Medulla oblongata (tissue), 1 donor: ENCODE data around the gene PAQR3.

Source experiments
- DNase-seq: peaks from one replicate; pipeline ENCODE4 v3.0.0-alpha.2; 2015; ENCODE audit errors: extremely low spot score

The PAQR3 gene

GRCh38 chr4:78938868-78939666 is at the start of gene PAQR3:
Gene PAQR3 (minus strand): TSS chr4:78939438. CDS start chr4:78939224, 214 bp downstream.
- peak; percentile 89 for DNase-seq

DNA sequence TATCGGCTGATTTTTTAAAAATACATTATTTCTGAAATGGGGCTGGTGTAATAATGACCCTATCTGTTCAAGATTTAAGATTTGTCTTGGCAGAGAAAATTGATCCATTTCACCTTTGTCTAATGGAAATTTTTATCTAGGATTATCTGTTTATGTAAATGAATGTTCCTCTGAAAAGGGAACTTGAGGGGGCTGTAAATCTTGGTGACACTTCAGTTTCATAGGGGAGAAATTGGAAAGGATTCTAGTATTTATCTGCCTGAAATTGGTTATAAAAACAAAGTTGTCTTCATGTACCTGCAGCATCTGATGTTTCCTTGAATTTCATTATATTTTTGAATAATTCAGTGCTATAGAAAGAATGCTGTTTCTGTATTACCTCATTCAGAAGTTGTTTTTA is 48.4 kb upstream of the PAQR3 start:
- no peak for DNase-seq

DNA sequence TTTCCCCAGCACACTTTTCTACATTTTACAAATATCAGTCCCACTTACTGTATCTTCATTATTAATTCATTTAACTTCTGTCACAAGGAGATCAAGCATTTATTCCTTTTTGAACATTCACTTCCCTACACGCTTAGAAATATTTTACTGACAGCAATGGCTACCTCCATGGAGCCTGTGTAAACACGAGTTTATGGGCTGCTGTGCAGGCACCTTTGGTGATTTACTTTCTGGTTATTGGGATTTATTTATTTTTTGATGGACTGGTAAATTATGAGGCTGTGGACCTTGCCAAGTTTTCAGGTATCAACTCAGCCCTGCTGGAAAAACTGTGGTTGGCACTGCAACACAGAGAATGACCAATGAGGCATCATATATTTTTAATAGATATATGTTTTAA is 45.4 kb upstream of the PAQR3 start:
- DNase-seq: no peak

DNA sequence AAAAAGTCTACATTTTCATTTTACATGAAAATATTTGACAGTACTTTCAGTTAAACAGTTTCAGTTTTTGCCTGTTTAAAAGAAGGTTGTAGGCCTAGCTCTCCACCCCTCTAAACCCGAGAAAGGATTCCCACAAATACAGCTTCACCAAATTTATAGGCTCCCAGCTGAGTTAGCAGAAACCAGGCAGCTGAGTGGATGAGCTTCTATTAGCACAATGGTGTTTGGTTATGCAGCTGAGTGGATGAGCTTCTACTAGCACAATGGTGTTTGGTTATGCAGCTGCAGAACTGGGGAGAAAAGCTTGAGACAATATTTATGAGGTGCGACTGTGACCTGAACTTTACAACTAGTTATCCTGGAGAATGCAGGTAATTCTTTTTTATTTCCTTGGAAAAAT is 36.6 kb upstream of the PAQR3 start:
- DNase-seq: no peak

DNA sequence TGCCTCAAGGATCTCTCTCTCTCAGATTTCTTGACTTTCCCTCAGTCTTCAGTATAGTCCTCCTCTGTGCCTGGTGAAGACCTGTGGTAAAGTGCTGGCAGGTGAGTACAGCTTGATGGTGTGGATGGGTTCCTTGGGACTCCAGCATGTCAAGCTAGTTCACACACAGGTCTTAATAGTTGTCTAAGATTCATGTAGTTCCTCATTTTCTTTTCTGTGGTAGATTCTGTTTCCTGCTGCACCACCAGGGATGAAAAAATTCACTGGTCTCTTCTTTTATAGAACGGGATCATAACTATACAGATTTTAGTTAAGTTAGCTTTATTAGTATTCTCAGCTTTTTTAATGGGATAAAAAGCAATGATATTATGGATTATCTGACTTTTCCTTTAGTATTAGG is 32.5 kb upstream of the PAQR3 start:
- no peak for DNase-seq

GRCh38 chr4:78971326-78971725 is 32.1 kb upstream of the PAQR3 start:
- DNase-seq: peak; percentile 54

- no peak for DNase-seq
These were observed 23.4 kb upstream of the PAQR3 start for GRCh38 chr4:78962597-78963115.

- DNase-seq: no peak
These were observed 21.7 kb upstream of the PAQR3 start for GRCh38 chr4:78960926-78961325.

- no peak for DNase-seq
These were observed 17.7 kb upstream of the PAQR3 start for GRCh38 chr4:78956975-78957374.

DNA sequence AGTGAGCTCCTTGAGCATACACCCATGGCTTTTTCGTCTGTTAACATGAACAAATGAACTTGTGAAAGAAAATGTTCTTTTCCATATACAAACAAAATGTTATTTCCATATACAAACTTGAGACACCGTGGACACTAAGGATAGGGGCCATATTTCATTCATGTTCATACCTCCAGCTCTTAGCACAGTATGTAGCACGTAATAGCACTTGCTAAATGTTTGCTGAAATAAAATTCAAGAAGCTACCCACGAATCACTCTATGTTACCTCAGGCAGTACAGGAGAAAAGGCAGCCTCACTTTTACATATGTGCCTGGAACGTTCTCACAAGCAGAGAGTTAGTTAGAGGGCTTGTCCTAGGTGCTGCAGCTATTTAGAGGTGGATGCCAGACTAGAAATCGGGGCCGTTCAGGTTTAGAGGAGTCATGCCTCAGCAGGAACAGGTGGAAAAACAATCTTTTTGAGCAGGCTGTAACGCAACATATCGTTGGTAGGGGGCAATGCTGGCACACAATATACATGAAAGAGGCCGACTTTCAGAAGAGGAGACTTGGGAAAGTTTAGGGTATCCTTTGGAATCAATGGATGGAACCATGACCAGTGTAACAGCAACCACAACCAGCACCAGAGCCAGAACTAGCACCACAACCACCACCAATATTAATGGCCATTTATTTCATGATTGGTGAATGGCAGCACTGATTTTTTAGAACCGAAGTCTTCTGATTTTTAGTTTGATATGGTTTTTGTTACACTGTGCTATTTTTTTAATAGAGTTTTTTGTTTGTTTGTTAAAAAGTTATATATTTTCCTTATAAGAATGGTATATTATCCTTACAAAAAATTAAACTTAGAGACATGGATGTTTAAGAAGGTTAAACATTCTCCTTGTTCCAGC is 14.8 kb upstream of the PAQR3 start:
- DNase-seq: no peak

DNA sequence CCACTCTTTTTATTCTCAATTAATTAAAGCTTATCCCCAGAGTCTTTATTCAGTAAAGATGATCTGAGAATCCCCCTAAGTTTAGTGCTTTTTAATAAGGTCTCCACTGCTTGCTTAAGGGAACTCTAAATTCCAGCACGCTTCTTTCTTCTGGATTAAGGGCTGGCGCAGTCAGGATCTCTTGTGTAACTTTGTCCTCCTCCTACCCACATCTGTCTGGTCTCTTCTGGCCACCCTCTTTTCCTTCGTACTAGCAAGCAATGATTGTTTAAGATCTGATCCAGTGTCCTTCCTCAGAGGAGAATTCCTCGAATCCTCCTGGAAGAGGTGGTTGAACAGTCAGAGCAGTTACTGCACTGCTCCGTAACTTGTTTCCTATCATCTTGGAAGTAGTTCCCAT is 14.0 kb upstream of the PAQR3 start:
- no peak for DNase-seq

DNA sequence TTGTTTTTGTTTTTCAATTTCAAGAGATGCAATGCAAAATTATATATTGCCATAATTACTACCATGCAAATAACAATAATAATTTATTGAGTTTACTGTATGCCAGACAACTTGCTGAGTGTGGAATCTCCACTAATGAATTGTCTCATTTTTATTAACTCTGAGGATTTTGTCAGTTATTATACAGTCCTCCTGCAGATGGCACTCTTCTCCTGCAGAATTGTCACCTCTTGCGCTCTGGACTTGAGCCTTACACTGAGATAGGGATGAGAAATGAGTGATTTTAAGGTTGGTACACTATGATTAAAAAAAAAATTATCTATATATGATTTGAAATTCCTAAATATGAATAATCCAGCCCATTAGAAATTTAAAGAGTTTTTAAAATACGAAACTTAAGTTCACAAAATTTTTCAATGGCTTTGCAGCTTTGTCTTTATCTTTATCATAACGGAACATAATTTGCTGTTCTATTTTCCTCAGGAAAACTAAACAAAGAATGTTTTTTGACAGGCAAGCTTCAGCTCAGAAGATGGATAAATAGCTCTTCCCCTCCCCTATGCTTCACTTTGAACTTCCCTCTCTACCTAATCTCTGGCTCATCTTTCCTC is 12.7 kb upstream of the PAQR3 start:
- DNase-seq: peak; percentile 77

GRCh38 chr4:78949735-78950134 is 10.5 kb upstream of the PAQR3 start:
- DNase-seq: no peak

DNA sequence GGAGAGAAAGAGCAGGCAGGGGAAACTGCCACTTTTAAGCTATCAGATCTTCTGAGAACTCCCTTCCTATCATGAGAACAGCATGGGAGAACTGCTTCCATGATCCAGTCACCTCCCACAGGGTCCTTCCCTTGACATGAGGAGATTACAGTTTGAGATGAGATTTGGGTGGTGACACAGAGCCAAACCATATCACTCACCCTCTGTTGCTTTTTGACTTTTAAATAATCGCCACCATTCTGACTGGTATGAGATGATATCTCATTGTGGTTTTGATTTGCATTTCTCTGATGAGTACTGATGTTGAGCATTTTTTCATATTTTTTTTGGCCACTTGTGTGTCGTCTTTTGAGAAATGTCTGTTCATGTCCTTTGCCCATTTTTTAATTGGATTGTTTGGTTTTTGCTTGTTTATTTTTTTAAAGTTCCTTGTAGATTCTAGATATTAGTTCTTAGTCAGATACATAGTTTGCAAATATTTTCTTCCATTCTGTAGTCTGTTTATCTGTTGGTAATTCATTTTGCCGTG is 6.5 kb upstream of the PAQR3 start:
- DNase-seq: no peak

- DNase-seq: no peak
These were observed 5.1 kb upstream of the PAQR3 start for GRCh38 chr4:78944381-78944780.

DNA sequence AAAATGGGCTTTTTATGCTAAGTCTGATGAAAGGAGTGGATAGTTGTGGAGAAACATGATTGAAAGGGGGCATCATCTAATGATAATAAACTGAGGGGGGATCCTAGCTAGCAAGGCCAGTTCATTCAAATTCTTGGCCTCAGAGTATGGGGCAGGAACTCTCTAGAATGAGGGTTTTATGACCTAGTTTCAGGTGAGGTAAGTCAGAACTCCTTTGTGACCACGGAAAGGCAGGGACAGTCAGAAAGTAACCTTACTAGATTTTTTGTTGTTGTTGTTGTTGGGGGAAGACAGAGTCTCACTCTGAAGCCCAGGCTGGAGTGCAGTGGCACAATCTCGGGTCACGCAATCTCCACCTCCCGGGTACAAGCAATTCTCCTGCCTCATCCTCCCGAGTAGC is 1.5 kb upstream of the PAQR3 start:
- no peak for DNase-seq

- DNase-seq: peak; percentile 45
These were observed 400 bp upstream of the PAQR3 start for GRCh38 chr4:78939667-78940008.

- no peak for DNase-seq
These were observed 767 bp downstream of the PAQR3 start for GRCh38 chr4:78938474-78938867.

DNA sequence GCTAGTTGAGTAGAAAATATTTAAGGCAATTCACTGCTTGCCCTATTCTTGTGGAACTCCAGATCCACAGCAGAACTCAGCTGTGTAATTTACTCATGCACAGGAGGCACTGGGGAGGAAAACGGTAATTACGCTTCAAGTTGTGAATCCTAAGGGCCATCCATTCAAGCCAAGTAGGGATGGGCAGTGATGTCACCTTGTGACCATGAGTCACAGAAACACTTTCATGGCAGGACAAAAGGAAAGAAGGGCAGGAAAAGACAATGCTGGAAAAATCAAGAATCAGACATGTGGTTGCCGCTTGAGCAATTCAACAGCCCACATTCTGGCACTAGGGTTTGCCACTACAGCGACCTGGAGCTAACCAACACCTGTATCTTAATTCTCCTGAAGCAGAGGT is 1.4 kb downstream of the PAQR3 start:
- peak; percentile 50 for DNase-seq

- DNase-seq: no peak
These were observed 2.2 kb downstream of the PAQR3 start for GRCh38 chr4:78936989-78937388.

DNA sequence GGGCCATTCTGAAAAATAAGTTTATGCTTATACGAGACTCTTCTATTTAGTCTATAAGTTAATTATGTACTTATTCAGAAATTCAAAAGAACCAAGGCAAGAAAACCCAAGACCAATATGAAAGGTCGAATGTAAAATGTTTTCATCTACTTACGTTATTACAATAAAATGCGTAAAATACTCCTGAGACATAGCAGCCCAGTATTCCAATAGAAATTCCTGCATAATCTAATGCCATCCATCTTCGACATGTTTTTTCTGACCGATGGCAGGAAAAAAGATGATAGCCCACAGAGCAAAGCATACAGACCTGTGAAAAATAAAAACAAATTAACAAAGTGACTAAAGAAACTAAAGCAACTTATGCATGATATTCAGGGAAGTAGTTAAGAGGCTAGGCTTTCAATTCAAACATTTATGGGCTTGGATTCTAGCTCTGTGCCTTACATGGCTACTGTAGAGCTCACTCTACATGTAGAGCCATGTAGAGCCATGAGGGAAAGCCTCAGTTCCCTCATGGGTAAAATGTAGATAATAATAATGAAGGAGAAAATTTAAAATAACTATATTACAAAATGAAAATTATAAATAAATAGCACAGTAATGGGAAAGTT is 9.1 kb downstream of the PAQR3 start:
- DNase-seq: no peak

- no peak for DNase-seq
These were observed 10.4 kb downstream of the PAQR3 start for GRCh38 chr4:78928835-78929234.
